Thyroid gland (tissue), 4 donors: Measurements from ENCODE around the gene ESPN.

Source experiments
- CTCF ChIP-seq, 6 experiments: fragments of 200-600 bp in 3 of 6; fragments of 450-650 bp in 3 of 6; sonication (generic) in 3 of 6; IDR thresholded peaks; one replicate each; pipeline ENCODE4 v1.5.1; 2016 to 2019; ENCODE audit warnings: antibody characterized with exemption in 6 of 6, mild to moderate bottlenecking in 2 of 6, inconsistent platforms in 1 of 6, moderate library complexity in 1 of 6
- POLR2A ChIP-seq, 2 donors: fragments of 450-650 bp; IDR thresholded peaks; one replicate each; pipeline ENCODE4 v1.6.1; 2017; ENCODE audit warnings: antibody characterized with exemption in 2 of 2, mild to moderate bottlenecking in 2 of 2, moderate library complexity in 1 of 2

DNA sequence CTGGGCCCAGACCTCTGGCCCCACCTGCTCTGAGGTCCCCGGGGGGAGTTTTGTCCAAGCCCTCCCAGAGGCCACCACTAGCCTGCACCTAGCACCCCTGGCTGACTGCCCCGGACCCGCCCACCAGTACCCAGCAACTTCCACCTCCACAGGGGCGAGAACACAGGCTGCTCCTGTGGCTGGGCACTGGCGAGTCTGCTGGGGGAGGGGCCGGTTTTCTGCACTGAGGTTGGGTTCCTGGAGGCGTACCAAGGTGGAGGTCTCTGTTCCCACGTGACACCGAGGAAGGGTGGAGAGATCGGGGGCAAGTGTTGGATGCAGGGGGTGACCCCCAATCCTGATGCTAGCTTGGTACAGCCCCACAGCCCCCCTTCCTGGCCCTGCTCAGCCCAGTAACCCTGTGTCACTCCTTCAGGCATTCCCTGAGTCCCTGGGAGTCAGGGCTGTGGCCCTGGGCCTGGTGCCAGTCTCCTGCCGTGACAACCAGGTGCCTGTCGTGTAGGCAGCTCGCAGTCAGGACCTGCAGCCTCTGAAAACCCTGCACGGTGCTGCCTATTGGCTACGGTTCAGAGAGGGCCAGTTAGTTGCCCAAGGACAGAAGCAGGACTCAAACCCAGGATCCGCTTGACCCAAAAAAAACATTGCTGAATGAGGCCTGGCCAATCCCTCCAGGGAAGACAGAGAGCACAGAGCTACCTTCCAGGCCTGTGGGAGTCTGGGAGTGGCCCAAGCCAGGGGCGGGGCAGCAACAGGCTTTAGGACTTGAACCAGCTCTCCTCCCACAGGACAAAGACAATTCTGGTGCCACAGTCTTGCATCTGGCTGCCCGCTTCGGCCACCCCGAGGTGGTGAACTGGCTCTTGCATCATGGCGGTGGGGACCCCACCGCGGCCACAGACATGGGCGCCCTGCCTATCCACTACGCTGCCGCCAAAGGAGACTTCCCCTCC, 3.1 kb downstream of the ESPN start:
- TF ChIP-seq CTCF (IDR thresholded peaks at IDR 0.05): no peak
- no peak for TF ChIP-seq POLR2A (IDR thresholded peaks at IDR 0.05)
